Astrocyte (in vitro differentiated cells and primary cell): ENCODE data around the gene ARHGAP40.

Source experiments
- EZH2 ChIP-seq: IDR thresholded peaks from 2 replicates; pipeline ENCODE4 v1.6.1; 2012; ENCODE audit warnings: mild to moderate bottlenecking, low read length, inconsistent platforms; ENCODE audit not compliant: insufficient read depth
- TF ChIP-seq, protein P1 (sequence below): IDR thresholded peaks from 2 replicates; pipeline ENCODE4 v1.5.1; 2011; ENCODE audit warnings: low read depth, mild to moderate bottlenecking, inconsistent platforms, low read length, moderate library complexity; ENCODE audit not compliant: insufficient read depth

GRCh38 chr20:38671186-38671585 is 69.6 kb downstream of the ARHGAP40 start:
- TF ChIP-seq EZH2: no peak
- TF ChIP-seq, protein P1, sequence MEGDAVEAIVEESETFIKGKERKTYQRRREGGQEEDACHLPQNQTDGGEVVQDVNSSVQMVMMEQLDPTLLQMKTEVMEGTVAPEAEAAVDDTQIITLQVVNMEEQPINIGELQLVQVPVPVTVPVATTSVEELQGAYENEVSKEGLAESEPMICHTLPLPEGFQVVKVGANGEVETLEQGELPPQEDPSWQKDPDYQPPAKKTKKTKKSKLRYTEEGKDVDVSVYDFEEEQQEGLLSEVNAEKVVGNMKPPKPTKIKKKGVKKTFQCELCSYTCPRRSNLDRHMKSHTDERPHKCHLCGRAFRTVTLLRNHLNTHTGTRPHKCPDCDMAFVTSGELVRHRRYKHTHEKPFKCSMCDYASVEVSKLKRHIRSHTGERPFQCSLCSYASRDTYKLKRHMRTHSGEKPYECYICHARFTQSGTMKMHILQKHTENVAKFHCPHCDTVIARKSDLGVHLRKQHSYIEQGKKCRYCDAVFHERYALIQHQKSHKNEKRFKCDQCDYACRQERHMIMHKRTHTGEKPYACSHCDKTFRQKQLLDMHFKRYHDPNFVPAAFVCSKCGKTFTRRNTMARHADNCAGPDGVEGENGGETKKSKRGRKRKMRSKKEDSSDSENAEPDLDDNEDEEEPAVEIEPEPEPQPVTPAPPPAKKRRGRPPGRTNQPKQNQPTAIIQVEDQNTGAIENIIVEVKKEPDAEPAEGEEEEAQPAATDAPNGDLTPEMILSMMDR: no peak
